SH-SY5Y (cell line): Measurements from ENCODE around the gene COL4A3.

ENCODE experiments used
- GATA2 ChIP-seq: IDR thresholded peaks from 2 replicates; pipeline ENCODE4 v1.6.1; 2011; ENCODE audit warnings: mild to moderate bottlenecking, low read depth, low read length
- GATA3 ChIP-seq: IDR thresholded peaks from 2 replicates; pipeline ENCODE4 v1.6.1; 2011; ENCODE audit warnings: low read depth, mild to moderate bottlenecking, low read length, moderate library complexity

DNA sequence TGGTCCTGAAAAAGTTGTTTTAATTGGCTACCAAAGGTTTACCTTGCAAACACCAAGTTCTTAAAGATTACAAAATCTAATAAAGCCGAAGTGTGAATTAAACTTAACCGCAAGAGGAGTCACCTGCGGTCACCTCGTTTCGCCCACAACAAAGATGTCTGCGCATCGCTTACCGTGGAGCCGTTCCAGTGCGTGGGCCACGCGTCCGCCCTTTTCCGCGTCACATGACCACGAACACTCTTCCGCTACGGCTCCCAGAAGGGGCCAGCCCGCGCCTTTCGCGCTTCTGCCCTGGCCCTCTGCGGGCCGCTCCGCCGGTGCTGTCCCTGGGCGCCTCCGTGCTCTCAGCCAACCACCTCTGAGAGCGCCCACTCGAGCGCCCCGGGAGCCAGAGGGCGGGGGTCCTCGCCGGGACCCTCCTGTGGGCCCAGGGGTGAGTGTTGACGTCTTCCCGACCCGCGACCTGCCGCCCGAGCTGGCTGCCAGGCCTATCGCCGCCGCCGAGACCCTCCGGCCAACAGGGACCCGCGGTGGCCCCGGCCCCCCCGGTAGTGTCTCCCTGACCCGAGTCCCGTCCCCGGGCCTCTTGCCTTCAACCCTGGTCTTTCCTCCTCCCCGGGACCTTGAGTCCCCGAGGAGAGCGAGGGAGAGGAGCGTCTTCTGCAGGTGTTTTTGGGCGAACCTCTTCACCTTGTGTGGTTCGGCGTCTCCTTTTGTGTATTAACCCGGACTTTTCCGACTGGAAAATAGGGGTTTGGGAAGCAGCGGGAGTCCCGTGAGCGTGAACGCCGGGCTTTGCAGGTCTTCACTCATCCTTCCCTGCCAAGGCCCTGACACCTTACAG lies 160.8 kb downstream of the COL4A3 start, which contains the start of gene MFF:
- TF ChIP-seq GATA3, result no peak
- TF ChIP-seq GATA2, result no peak
